PFSK-1 (cell line): Measurements from ENCODE around the gene CMIP.

Experiments
- FOXP2 ChIP-seq: optimal IDR thresholded peaks from 2 replicates; pipeline ENCODE3; 2011; ENCODE audit warnings: borderline replicate concordance, control low read depth, inconsistent platforms; ENCODE audit not compliant: insufficient read depth; ENCODE audit errors: extremely low read length, extremely low read depth
- POLR2AphosphoS5 ChIP-seq: IDR thresholded peaks from 2 replicates; pipeline ENCODE4 v1.6.1; 2012; ENCODE audit warnings: low read depth, mild to moderate bottlenecking, control low read depth, low read length, moderate library complexity
- SIN3A ChIP-seq: IDR thresholded peaks from 2 replicates; pipeline ENCODE4 v1.6.1; 2012; ENCODE audit warnings: mild to moderate bottlenecking, low read length, moderate library complexity, borderline replicate concordance; ENCODE audit not compliant: insufficient read depth
- TAF1 ChIP-seq: IDR thresholded peaks from 2 replicates; pipeline ENCODE4 v1.6.1; 2012; ENCODE audit warnings: low read length, control low read depth, borderline replicate concordance; ENCODE audit not compliant: insufficient read depth
- TF ChIP-seq, protein P1 (sequence below), 2 experiments: IDR thresholded peaks; 2 replicates each; pipeline versions ENCODE4 v1.6.1 to v1.8.0; 2011 to 2012; ENCODE audit warnings: low read depth in 2 of 2, low read length in 2 of 2, control low read depth in 1 of 2, inconsistent platforms in 1 of 2, mild to moderate bottlenecking in 1 of 2, moderate library complexity in 1 of 2; ENCODE audit not compliant: insufficient read depth in 1 of 2

- TF ChIP-seq, protein P1, sequence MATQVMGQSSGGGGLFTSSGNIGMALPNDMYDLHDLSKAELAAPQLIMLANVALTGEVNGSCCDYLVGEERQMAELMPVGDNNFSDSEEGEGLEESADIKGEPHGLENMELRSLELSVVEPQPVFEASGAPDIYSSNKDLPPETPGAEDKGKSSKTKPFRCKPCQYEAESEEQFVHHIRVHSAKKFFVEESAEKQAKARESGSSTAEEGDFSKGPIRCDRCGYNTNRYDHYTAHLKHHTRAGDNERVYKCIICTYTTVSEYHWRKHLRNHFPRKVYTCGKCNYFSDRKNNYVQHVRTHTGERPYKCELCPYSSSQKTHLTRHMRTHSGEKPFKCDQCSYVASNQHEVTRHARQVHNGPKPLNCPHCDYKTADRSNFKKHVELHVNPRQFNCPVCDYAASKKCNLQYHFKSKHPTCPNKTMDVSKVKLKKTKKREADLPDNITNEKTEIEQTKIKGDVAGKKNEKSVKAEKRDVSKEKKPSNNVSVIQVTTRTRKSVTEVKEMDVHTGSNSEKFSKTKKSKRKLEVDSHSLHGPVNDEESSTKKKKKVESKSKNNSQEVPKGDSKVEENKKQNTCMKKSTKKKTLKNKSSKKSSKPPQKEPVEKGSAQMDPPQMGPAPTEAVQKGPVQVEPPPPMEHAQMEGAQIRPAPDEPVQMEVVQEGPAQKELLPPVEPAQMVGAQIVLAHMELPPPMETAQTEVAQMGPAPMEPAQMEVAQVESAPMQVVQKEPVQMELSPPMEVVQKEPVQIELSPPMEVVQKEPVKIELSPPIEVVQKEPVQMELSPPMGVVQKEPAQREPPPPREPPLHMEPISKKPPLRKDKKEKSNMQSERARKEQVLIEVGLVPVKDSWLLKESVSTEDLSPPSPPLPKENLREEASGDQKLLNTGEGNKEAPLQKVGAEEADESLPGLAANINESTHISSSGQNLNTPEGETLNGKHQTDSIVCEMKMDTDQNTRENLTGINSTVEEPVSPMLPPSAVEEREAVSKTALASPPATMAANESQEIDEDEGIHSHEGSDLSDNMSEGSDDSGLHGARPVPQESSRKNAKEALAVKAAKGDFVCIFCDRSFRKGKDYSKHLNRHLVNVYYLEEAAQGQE (IDR thresholded peaks at IDR 0.05; ENCODE audit: insufficient read depth in 1 of 2, low read depth in 2 of 2, low read length in 2 of 2), result no peak
- TF ChIP-seq POLR2AphosphoS5 (no peak), SIN3A (no peak), TAF1 (no peak), FOXP2 (no peak)
These were observed 256.2 kb downstream of the CMIP start for GRCh38 chr16:81700780-81701165.
